DMS 273 (cell line): ENCODE results near the gene IL4.

Experiments
- DNase-seq: peaks from one replicate; lab custom pipeline; 2025; ENCODE audit not compliant: unreplicated experiment; lab: John Stamatoyannopoulos, UW

The IL4 gene

DNA sequence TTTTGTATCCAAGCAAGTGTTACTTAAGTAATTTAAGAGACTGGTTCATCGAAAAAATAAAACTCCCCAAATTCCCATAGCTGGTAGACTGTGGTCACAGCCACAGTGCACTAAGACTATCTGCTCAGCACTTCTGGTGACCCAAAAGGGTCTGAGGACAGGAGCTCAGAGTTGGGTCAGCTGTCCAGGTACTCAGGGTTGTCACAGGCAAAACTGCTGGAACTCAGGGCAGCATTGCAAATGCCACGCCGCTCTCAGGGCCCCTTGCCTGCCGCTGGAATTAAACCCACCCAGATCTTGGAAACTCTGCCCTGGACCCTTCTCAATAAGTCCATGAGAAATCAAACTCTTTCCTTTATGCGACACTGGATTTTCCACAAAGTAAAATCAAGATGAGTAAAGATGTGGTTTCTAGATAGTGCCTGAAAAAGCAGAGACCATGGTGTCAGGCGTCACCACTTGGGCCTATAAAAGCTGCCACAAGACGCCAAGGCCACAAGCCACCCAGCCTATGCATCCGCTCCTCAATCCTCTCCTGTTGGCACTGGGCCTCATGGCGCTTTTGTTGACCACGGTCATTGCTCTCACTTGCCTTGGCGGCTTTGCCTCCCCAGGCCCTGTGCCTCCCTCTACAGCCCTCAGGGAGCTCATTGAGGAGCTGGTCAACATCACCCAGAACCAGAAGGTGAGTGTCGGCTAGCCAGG is 16.0 kb upstream of the IL4 start, which contains the start of gene IL13:
TSS of gene IL13 (plus strand) at position 498 of the 705 bp plus-strand sequence. CDS start at position 512, 14 bp downstream.
- DNase-seq = no peak

DNA sequence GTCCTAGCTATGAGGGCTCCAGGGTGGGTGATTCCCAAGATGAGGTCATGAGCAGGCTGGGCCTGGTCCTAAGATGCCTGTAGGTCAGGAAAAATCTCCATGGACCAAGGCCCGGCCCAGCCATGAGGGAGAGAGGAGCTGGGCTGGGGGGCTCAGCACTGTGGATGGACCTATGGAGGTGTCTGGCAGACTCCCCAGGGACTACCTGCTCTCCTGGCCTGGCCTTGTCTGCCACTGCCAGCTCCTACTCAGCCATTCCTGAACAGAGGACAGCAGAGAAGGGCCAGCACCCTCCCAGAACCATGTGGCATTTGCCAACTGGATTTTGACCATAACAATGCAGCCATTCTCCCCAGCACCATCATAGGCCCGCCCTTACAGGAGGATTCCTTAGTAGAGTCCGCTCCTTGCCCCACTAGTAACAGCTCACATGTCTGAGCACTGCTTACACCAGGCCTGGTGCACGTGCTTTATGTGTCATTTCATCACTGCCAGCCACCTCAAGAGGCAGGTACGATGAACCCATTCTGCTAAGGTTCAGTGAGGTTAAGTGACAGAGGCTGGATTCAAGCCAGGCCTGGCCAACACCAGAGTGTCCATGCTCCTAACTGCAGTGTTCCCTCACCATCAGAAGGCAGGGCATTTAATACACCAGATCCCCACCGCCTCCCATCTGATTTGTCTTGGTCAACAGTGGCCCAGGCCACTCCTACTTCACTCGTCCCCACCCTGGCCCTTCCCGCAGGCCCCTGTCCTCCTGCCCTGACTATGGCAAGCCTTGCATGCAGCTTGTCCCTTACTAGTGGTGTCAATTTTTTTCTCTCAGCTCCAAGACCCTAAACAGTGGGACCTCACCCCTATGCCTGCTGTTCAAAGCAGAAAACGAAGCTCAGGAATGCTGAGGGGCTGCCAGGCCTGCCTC is 15.1 kb upstream of the IL4 start:
- DNase-seq = no peak

DNA sequence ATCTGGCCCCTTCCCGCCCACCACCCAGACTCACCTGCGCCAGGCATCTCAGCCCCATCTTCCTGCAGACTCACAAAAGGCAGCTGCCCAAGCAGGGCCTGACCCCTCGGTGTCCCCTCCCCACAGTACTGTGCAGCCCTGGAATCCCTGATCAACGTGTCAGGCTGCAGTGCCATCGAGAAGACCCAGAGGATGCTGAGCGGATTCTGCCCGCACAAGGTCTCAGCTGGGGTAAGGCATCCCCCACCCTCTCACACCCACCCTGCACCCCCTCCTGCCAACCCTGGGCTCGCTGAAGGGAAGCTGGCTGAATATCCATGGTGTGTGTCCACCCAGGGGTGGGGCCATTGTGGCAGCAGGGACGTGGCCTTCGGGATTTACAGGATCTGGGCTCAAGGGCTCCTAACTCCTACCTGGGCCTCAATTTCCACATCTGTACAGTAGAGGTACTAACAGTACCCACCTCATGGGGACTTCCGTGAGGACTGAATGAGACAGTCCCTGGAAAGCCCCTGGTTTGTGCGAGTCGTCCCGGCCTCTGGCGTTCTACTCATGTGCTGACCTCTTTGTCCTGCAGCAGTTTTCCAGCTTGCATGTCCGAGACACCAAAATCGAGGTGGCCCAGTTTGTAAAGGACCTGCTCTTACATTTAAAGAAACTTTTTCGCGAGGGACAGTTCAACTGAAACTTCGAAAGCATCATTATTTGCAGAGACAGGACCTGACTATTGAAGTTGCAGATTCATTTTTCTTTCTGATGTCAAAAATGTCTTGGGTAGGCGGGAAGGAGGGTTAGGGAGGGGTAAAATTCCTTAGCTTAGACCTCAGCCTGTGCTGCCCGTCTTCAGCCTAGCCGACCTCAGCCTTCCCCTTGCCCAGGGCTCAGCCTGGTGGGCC is 13.9 kb upstream of the IL4 start:
- no peak for DNase-seq

DNA sequence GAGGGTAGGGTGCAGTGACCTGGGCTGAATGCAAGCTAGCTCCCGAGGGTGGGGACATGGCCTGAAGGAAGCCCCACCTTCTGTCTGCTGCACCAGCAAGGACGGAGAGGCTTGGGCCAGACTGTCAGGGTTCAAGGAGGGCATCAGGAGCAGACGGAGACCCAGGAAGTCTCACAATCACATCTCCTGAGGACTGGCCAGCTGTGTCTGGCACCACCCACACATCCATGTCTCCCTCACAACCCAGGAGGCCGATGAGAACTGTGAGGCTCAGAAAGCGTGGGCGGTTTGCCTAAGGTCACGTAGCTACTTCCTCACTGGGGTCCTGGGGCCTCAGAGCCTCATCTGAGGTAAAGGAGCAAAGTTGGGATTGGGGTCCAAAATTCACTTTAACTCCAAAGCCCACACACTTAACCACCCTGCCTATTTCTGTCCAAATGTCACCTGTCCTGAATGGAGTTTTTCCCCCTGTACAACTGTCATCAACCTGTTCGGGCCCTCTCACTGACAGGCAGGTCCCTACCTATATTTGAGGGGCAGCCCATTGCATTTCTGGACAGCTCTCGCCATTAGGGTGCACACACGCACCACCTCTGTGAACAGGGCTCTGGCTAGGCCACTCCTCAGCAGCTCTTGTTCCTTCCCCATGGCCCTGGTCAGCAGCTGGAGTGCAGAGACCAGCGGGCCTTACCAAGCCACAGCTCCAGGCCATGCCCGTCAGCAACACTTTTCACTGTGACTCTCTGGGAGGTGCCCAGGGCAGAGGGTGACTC is 12.4 kb upstream of the IL4 start:
- no peak for DNase-seq

DNA sequence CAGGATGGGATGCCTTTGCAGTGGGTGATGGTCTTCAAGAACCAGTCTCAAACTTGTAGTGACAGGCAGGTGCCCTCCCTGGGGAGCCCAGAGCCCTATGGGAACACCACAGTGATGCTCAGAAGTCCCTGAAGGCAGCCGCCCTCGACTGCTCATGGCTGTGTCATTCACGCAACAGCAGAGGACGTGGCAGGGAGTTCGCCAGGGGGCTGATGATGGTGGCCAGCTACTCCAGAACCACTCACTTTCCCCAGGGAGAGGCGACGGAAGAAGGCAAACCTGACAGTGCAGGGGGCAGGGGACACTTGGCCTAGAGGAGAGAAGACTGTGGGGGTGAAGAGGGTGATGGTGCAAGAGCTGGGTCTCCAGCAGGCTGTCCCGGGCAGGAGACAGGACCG is 11.8 kb upstream of the IL4 start:
- no peak for DNase-seq

DNA sequence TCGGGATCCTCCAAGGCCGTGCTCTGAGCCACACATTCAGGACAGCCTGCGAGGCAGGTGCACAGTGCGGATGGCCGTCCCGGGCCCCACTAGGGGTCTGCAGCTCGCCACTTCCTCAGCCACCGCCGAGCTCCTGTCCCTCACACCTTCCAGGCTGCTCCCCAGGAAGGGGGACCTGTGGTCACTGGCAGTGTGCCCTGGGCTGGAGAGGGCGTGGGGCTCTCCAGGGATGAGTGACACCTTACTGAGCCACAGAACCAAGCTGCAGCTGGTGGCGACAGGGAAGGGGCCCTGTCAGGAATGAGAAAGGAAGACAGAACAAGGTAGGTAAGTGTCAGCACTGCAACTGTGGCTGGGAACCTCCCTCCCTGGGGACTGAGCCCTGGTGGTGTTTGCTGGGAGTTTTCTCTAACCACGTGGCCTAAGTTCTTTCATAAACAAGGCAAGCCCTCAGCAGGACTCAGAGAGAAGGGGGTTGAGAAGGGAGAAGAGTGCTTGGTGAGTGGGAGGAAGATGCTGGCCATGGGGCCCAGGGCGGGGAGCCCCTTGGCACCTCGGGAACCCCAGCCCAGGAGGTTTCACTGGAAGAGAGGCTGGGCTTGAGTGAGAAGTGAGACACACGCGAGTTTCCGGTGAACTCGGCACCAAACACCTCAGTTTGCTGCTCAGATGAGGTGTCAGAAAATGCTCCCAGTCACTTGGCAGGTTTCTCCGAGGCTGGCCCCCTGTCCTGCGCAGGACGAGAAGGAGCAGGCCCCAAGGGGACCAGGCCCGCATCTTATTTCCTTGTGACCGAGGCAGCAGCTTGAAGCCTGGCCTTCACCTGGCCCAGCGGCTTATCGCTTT is 10.6 kb upstream of the IL4 start:
- peak; percentile 21 for DNase-seq

DNA sequence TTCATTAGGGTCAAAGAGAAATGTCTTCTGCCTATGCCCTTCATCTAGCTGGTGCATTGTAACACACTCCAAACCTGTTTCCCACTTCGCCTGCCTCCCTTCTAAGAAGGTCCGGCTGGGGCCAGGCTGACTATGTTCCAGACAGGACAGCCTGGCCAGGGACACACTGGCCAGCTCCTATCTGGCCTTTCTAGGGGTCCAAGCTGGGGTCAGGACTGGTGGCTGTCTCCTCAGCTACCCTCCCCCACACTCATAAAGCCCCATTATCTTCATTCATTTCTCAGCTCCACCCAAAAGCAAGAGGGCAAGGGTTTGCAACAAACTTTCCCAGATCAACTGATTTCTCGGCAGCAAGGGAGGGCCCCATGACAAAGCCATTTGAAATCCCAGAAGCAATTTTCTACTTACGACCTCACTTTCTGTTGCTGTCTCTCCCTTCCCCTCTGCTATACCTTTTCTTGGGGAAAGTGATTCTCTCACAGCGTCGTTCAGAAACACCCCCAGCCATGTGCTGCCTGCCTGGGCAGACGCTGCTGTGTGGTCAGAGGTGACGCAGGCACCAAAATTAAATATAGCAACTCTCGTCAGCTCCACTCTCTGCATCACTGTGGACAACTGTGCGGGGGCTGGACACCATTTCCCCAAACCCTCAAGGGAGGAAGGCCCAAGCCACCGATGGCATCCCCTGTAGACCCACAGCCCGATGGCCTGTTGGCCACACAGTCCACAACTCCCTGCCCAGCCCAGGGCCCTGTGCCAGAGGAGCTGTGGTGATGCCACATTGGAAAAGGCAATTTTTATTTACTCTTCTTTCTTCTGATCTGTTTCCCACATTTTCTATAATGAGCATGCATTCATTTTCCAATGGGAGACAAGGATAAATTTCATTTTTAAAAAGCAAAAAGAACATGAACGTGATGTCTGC is 9.8 kb upstream of the IL4 start:
- no peak for DNase-seq

DNA sequence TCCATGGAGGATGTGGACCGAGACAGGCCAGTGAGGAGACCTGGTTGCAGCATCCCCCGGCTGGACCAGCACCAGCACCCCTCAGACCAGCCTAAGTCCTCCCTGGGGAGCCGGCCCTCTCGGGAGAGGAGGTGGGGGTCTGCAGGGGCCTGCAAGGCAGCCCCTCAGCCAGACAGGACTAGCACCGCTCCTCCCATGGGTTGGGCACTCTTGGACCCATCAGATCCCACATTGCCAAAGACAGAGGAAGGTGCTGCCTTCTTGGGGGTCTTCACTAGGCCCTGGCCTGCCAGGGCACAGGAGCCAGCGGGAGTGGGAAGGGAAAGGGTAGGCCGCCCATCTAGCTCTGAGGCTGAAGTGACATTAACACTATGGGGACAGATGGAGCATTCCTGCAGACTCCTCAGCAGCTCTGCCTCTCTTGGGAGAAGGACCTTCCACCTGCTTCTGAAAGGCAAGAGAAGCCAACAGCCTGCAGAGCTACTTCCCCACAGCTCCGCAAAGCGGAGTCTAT is 9.0 kb upstream of the IL4 start:
- no peak for DNase-seq

DNA sequence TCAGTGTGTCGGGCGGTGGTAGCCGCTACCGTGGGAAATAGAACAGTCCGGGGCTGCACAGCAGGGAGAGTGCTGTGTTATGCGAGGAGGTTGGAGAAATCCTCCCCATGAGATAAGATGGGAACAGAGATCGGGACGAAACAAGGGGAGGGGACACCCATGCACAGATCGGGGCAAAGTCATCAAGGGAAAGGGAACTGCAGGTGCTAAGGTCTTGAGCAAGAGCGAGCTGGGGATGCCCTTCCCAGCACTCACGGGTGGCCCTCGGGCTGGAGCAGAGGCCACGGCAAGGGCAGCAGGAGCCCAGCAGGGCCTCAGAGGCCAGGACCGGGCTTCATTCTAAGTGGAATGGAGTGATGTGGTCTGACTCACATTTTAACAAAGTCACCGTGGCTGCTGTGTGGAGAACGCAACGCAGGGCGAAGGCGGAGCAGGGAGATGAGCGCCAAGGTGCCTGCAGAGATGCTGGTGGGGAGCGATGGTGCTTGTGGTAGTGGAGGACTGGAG is 8.2 kb upstream of the IL4 start:
- no peak for DNase-seq

DNA sequence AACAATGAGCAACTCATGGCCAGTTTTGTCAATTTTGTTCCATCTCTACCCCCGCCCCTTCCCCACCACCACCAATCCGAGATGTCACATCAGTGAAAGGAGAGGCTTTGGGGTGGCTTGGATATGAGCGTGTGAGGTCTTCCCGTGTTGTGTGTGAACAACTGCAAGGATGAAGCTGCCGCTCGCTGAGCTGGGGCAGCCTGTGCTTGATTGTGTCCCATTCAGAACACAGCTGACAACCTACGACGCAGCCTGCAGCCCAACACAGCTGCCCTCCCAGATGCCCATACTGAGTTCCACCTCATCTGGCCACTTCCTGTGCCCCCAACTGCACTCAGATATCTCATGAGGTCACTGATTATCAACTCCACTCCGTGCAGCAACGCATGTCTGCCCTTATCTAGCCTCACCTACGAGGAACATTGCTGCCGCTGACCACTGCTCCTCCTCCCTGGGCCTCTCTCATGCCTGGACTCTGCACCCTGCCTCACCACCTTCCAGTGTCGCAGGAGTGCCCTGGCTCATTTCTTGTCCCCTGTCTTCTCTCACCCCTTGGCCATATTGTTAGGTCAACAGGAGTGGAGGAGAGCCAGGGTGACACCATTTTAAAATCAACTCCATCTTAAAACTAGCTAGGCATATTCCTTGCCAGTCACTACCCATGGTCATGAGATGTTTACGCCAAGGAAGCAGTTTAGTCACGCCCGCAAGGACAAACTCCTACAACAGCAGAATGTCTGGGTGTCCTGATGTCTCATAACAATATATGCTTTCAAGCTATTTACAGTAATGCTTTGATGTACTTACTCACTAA is 7.3 kb upstream of the IL4 start:
- DNase-seq = no peak

DNA sequence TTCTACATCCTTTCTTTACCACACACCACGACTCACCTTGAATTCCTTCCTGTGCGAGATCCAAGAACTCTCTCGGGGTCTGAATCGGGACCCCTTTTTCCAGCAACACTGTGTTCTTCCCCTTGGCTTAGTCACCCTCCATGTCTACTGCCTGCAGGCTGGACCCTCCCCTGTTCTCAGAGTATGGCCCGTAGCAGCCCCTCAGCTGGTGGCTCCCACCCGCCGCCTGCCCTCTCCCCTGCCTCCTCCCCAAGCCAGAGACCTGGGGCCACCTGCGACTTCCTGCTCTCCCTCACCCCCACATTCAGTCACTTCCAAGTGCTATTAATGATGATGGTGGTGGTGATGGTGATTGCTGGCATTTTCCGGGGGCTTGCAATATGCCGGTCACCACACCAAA is 6.5 kb upstream of the IL4 start:
- no peak for DNase-seq

DNA sequence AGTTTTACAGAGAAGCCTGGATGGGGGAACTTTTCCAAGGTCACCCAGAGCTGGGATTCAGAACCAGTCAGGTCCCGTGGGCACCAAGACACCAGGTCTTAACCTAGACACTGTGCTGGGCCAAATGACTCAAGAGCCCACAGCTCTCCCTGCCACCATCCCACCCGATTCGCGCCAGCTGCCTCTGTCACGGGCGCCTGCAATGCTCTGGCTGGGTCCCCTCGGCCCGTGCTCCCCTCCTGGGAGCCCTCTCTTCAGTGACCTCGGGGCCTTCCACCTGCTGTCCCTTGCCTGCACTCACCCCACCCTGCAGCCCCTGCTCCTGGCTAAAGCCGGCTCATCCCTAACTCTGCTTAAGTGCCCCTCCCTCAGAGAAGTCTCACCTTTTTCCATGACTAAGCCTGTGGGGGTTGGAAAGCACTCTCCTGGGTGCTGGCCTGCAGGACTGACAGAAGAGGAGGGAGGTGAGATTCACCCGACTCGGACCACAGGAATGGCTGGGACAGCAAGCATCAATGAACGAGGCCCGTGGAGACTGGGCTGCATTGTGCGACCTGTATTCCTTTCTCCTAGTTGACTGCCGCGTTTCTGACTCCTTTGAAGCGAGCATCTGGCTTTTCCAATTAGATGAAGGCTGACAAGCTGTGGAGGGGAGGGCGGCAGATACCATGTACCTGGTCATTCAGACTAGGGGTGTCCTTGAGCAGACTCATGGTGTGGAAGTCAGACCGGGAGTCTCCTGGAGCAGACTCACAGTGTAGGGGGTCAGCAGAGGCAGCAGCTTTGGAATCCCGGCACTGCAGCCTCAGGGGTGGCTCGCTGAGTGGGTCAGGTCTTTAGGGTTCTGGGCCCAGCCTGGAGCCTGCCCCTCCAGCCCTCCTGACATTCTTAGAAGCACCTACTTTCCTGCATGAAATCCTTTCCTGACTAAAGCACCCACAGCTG is 5.8 kb upstream of the IL4 start:
- DNase-seq = no peak

DNA sequence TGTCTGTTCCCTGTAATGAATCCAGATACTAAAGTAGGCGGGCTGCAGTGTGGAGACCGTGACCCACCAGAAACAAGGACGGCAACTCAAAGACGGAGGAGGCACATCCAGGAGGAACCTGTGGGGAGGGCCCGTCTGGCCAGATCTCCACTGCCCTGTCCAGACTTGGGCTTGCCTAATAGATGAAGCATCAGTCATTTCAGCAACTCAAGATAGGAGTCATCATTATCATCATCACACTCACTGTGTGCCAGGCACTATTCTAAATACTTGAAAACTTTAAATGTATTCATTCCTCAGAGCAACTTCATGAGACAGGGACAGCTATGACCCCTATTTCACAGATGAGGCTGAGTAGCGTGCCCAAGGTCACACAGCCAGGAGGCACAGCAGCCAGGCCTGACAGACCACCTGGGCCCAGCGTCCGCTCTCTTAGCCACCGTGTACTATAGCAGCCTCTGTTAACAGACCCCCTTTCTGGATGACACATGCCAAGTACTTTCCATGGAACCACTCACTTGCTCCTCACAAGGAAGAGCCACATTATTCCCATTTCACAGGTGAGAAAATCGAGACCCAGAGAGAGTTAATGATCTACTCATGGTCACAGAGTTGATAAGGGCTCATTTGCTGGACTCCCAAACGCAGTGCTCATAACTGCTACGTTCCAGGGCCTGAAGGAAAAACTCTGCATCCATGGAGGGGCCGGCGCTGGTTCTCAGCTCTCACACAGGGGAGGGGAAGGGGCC is 4.9 kb upstream of the IL4 start:
- no peak for DNase-seq

DNA sequence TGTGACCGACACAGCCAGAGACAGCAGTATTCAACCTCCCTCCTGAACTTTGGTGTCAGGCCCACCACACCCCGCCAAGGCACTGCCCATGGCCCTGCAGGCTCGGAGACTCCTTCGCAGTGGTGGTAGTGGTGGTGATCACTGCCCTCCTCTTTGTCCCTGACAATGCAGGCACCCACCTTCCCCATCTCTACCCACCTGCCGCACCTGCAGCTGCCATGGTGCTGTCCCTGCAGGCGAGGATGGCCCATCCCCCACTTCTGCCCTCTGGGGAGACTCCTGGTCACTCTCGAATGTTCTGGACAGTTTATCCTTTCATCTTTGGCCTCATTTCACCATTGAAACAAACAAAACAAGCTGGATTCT is 4.4 kb upstream of the IL4 start:
- DNase-seq = no peak
